ENCODE results near the gene CACNA2D4. TPM values are rescaled to one million over a fixed set of nuclear protein-coding genes. Genes with fewer than 3 reads are reported as not detected.
A peak's percentile ranks its signal among the peaks of the same experiment; 100 is the strongest.

Gene CACNA2D4
- total and polyA plus RNA-seq, 4 donors = 0.95 to 1.8 (median 1.7) TPM

DNA sequence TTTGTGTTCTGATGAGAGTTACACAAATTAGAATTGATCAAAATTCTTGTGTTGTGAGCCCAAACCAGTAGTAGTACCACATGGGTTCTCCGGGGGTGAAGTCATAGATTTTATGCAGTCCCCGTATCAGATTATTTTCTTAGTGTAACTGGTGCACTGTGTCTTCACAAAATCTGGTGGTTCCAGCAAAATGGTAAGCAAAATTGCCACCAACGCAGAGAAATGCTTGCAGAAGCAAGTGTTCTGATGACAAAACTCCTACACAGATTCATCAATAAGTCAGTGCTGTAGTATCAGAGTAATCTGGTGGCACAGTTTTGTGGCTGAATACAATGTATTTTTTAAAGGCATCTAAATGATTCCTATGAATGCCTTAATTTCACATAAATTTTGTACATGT, 1.3 kb upstream of the CACNA2D4 start:
- no peaks in the 10 kb centered on the region for H3K9me3 ChIP-seq (ENCODE audit: control insufficient read depth, insufficient read depth, low read length)
- peaks cover 24% of the 10 kb centered on the region for H3K4me1 ChIP-seq (ENCODE audit: control insufficient read depth, insufficient read depth, low read length)
- peaks cover 2% of the 10 kb centered on the region for H3K27me3 ChIP-seq (ENCODE audit: control insufficient read depth, insufficient read depth, low read length)
- no peaks in the 10 kb centered on the region for H3K36me3 ChIP-seq (ENCODE audit: control insufficient read depth, insufficient read depth, low read length)
- 100% methylated on average over 2 of the region's 3 CpGs for WGBS (ENCODE audit: insufficient coverage)
- H3K4me3 ChIP-seq (ENCODE audit: low read depth, low read length) = no peak overlapping the region
- no peak for DNase-seq (ENCODE audit: low read depth in 4 of 6, low spot score in 6 of 6)
- H3K27ac ChIP-seq (ENCODE audit: low read depth, low read length) = no peak overlapping the region

DNA sequence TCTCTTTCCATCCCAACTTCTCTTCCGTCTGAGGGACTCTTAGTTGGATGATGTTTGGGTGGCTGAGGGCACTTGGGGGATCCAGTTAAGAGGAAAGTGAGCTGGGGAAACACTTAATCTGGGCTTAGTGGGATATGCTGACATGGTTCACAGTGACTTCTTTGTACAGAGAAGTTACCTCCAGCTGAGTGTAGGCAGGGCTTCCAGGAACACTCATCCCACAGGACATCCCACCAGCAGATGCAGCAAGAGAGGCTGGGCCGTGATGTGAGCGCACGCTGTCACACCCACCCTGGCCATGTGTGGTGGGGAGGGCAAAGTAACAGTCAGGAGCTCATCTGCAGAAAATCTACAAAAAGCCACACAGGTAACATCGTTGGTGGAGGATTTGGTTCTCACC, 832 bp upstream of the CACNA2D4 start:
- H3K36me3 ChIP-seq (ENCODE audit: control insufficient read depth, insufficient read depth, low read length) = no peaks in the 10 kb centered on the region
- no peak overlapping the region for H3K27ac ChIP-seq (ENCODE audit: low read depth, low read length)
- peaks cover 19% of the 10 kb centered on the region for H3K4me1 ChIP-seq (ENCODE audit: control insufficient read depth, insufficient read depth, low read length)
- peak in 1 of 6 donors; percentile 0 for DNase-seq (ENCODE audit: low read depth in 4 of 6, low spot score in 6 of 6)
- peaks cover 2% of the 10 kb centered on the region for H3K27me3 ChIP-seq (ENCODE audit: control insufficient read depth, insufficient read depth, low read length)
- 75% methylated on average over 1 of the region's 5 CpGs for WGBS (ENCODE audit: insufficient coverage)
- H3K4me3 ChIP-seq (ENCODE audit: low read depth, low read length) = no peak overlapping the region
- no peaks in the 10 kb centered on the region for H3K9me3 ChIP-seq (ENCODE audit: control insufficient read depth, insufficient read depth, low read length)

GRCh38 chr12:1918884-1919236, 408 bp upstream of the CACNA2D4 start:
- no peaks in the 10 kb centered on the region for H3K36me3 ChIP-seq (ENCODE audit: control insufficient read depth, insufficient read depth, low read length)
- H3K27me3 ChIP-seq (ENCODE audit: control insufficient read depth, insufficient read depth, low read length) = peaks cover 4% of the 10 kb centered on the region
- H3K9me3 ChIP-seq (ENCODE audit: control insufficient read depth, insufficient read depth, low read length) = no peaks in the 10 kb centered on the region
- H3K4me1 ChIP-seq (ENCODE audit: control insufficient read depth, insufficient read depth, low read length) = peaks cover 19% of the 10 kb centered on the region
- no peak overlapping the region for H3K4me3 ChIP-seq (ENCODE audit: low read depth, low read length)
- no peak overlapping the region for H3K27ac ChIP-seq (ENCODE audit: low read depth, low read length)
- DNase-seq (ENCODE audit: low read depth in 4 of 6, low spot score in 6 of 6) = peak in 1 of 6 donors; percentile 0
- WGBS (ENCODE audit: insufficient coverage) = 79% methylated on average over 5 of the region's 6 CpGs

- peaks cover 2% of the 10 kb centered on the region for H3K27me3 ChIP-seq (ENCODE audit: control insufficient read depth, insufficient read depth, low read length)
- no peak overlapping the region for H3K4me3 ChIP-seq (ENCODE audit: low read depth, low read length)
- no peaks in the 10 kb centered on the region for H3K36me3 ChIP-seq (ENCODE audit: control insufficient read depth, insufficient read depth, low read length)
- no peak overlapping the region for H3K27ac ChIP-seq (ENCODE audit: low read depth, low read length)
- H3K4me1 ChIP-seq (ENCODE audit: control insufficient read depth, insufficient read depth, low read length) = peaks cover 19% of the 10 kb centered on the region
- DNase-seq (ENCODE audit: low read depth in 4 of 6, low spot score in 6 of 6) = no peak
- no peaks in the 10 kb centered on the region for H3K9me3 ChIP-seq (ENCODE audit: control insufficient read depth, insufficient read depth, low read length)
- 80% methylated on average over 18 of the region's 22 CpGs for WGBS (ENCODE audit: insufficient coverage)
These were observed 1.0 kb downstream of the CACNA2D4 start for GRCh38 chr12:1917172-1918070.

GRCh38 chr12:1916371-1917171, 1.9 kb downstream of the CACNA2D4 start:
- Histone ChIP-seq H3K4me1 (ENCODE audit: control insufficient read depth, insufficient read depth, low read length) (peaks cover 19% of the 10 kb centered on the region), H3K4me3 (ENCODE audit: low read depth, low read length) (no peak overlapping the region), H3K36me3 (ENCODE audit: control insufficient read depth, insufficient read depth, low read length) (no peaks in the 10 kb centered on the region), H3K9me3 (ENCODE audit: control insufficient read depth, insufficient read depth, low read length) (no peaks in the 10 kb centered on the region), H3K27ac (ENCODE audit: low read depth, low read length) (no peak overlapping the region), H3K27me3 (ENCODE audit: control insufficient read depth, insufficient read depth, low read length) (peaks cover 2% of the 10 kb centered on the region)
- DNase-seq (ENCODE audit: low read depth in 4 of 6, low spot score in 6 of 6) = peak in 2 of 6 donors; percentile 45 to 69
- 65% methylated on average over 17 of the region's 18 CpGs for WGBS (ENCODE audit: insufficient coverage)

DNA sequence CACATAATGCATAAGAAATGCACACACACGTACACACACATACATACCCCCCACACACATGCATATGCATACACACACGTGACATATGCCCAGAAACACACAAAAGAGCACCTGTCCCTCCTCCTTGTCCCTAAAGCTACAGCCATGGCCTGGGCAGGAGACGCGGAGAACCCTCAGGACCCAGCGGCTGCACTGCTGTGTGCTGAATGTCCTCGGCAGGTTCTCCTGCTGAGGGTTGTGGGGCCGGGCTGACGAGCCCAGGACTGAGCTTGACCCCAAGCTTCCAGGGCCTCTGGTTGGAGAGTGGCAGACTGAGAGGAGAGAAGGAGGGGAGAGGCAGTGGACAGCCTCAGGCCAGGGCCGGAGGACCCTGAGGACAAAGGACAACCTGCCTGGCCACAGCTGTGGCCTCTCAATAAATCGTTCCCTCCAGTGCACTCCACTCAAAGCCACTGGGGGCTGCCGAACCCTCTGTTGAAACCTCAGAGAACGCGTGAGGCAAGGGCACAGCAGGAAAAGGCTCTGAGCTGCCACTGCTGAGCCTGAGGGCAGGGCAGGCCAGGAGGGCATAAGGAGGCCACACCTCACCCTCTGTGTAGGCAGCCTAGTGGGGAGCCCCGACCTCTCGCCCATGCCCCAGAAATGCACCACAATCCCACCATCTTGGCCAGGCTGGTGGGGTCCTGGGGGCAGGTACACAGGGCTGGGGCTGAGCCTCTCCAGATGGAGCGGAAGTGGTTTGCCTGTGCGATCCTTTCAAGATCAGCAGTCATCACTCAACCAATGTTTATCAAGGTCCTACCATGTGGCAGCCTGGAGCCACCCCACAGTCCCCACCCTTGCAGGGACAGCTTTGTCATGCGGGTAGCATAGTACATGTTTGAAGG, 3.1 kb downstream of the CACNA2D4 start:
- Histone ChIP-seq H3K4me3 (ENCODE audit: low read depth, low read length) (no peak overlapping the region), H3K9me3 (ENCODE audit: control insufficient read depth, insufficient read depth, low read length) (no peaks in the 10 kb centered on the region), H3K27ac (ENCODE audit: low read depth, low read length) (no peak overlapping the region), H3K27me3 (ENCODE audit: control insufficient read depth, insufficient read depth, low read length) (peaks cover 2% of the 10 kb centered on the region), H3K4me1 (ENCODE audit: control insufficient read depth, insufficient read depth, low read length) (peaks cover 19% of the 10 kb centered on the region), H3K36me3 (ENCODE audit: control insufficient read depth, insufficient read depth, low read length) (no peaks in the 10 kb centered on the region)
- DNase-seq (ENCODE audit: low read depth in 4 of 6, low spot score in 6 of 6) = no peak
- WGBS (ENCODE audit: insufficient coverage) = 85% methylated on average over 13 of the region's 18 CpGs

GRCh38 chr12:1914114-1914911, 4.1 kb downstream of the CACNA2D4 start:
- no peaks in the 10 kb centered on the region for H3K36me3 ChIP-seq (ENCODE audit: control insufficient read depth, insufficient read depth, low read length)
- no peak overlapping the region for H3K27ac ChIP-seq (ENCODE audit: low read depth, low read length)
- H3K27me3 ChIP-seq (ENCODE audit: control insufficient read depth, insufficient read depth, low read length) = peaks cover 2% of the 10 kb centered on the region
- DNase-seq (ENCODE audit: low read depth in 4 of 6, low spot score in 6 of 6) = no peak
- 83% methylated on average over 15 of the region's 17 CpGs for WGBS (ENCODE audit: insufficient coverage)
- peaks cover 19% of the 10 kb centered on the region for H3K4me1 ChIP-seq (ENCODE audit: control insufficient read depth, insufficient read depth, low read length)
- no peaks in the 10 kb centered on the region for H3K9me3 ChIP-seq (ENCODE audit: control insufficient read depth, insufficient read depth, low read length)
- H3K4me3 ChIP-seq (ENCODE audit: low read depth, low read length) = no peak overlapping the region

DNA sequence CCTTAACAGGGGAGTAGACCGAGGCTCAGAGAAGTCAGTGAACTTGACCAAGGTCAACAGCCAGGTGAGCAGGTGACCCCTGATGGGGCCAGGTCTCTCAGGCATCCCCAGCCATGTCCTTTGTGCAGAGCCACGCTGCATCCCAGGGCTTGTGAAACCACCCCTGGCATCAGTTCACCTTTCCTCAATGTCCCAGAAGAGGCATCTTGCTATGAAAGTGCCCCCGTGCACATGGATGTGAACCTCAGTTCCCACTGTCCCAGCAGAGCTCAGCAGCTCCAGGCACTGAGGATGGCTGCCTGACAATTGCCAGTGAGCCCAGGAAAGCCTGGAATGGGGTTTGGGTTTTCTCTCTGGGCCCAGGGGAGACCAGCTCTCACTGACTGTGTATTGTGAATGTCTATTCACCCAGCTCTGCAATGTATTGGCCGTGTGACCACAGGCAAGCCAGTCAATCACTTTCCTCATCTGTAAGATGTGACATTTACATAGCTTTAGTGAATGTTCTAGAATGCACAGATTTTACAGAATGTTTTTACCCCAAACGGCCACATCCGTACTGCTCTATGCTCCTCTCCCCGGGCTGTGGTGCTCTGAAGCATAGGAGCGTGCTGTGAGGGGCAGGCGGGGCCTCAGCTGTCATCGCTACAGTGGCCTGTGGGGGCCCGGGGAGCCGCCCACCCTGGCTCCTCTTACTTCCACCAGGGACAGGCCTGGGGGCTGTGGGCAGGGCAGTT, 4.9 kb downstream of the CACNA2D4 start:
- no peaks in the 10 kb centered on the region for H3K9me3 ChIP-seq (ENCODE audit: control insufficient read depth, insufficient read depth, low read length)
- H3K36me3 ChIP-seq (ENCODE audit: control insufficient read depth, insufficient read depth, low read length) = no peaks in the 10 kb centered on the region
- WGBS (ENCODE audit: insufficient coverage) = 55% methylated on average over 9 of the region's 12 CpGs
- DNase-seq (ENCODE audit: low read depth in 4 of 6, low spot score in 6 of 6) = no peak
- no peak overlapping the region for H3K27ac ChIP-seq (ENCODE audit: low read depth, low read length)
- peaks cover 15% of the 10 kb centered on the region for H3K4me1 ChIP-seq (ENCODE audit: control insufficient read depth, insufficient read depth, low read length)
- no peak overlapping the region for H3K4me3 ChIP-seq (ENCODE audit: low read depth, low read length)
- peaks cover 2% of the 10 kb centered on the region for H3K27me3 ChIP-seq (ENCODE audit: control insufficient read depth, insufficient read depth, low read length)
